ENCODE results near the gene CUEDC1. TPM values are rescaled to one million over a fixed set of nuclear protein-coding genes. Genes with fewer than 3 reads are reported as not detected.
A peak's percentile ranks its signal among the peaks of the same experiment; 100 is the strongest.
"Not testable (repeated sequence)": the region's sequence is repeated elsewhere in the genome, so short reads cannot be mapped to it uniquely, and the experiment has no call there.

Gene CUEDC1
- total RNA-seq, 1 donor from 2014 or later = 3.2 TPM

- DNase-seq (ENCODE audit: low read depth in 2 of 2) = peak in 1 of 2 donors; percentile 69
Measured at GRCh38 chr17:57985675-57985974, 30.4 kb upstream of the CUEDC1 start.

- no peak for DNase-seq (ENCODE audit: low read depth in 2 of 2)
Measured at GRCh38 chr17:57984936-57985674, 29.9 kb upstream of the CUEDC1 start.

GRCh38 chr17:57984261-57984890 lies 29.2 kb upstream of the CUEDC1 start:
- no peak for DNase-seq (ENCODE audit: low read depth in 2 of 2)

GRCh38 chr17:57983446-57983845 lies 28.2 kb upstream of the CUEDC1 start:
- DNase-seq (ENCODE audit: low read depth in 2 of 2) = no peak

- no peak for DNase-seq (ENCODE audit: low read depth in 2 of 2)
Measured at GRCh38 chr17:57982452-57983170, 27.4 kb upstream of the CUEDC1 start.

GRCh38 chr17:57980522-57980921 lies 25.3 kb upstream of the CUEDC1 start:
- no peak for DNase-seq (ENCODE audit: low read depth in 2 of 2)

GRCh38 chr17:57979076-57979475 lies 23.9 kb upstream of the CUEDC1 start:
- no peak for DNase-seq (ENCODE audit: low read depth in 2 of 2)

- no peak for DNase-seq (ENCODE audit: low read depth in 2 of 2)
Measured at GRCh38 chr17:57976594-57976993, 21.4 kb upstream of the CUEDC1 start.

GRCh38 chr17:57975044-57975443 lies 19.8 kb upstream of the CUEDC1 start:
- no peak for DNase-seq (ENCODE audit: low read depth in 2 of 2)

GRCh38 chr17:57974053-57974824 lies 19.0 kb upstream of the CUEDC1 start:
- DNase-seq (ENCODE audit: low read depth in 2 of 2) = not testable (repeated sequence)

- no peak for DNase-seq (ENCODE audit: low read depth in 2 of 2)
Measured at GRCh38 chr17:57972151-57972550, 16.9 kb upstream of the CUEDC1 start.

GRCh38 chr17:57971572-57971971 lies 16.4 kb upstream of the CUEDC1 start:
- DNase-seq (ENCODE audit: low read depth in 2 of 2) = no peak

GRCh38 chr17:57970710-57971109 lies 15.5 kb upstream of the CUEDC1 start:
- DNase-seq (ENCODE audit: low read depth in 2 of 2) = peak in 1 of 2 donors; percentile 73

- no peak for DNase-seq (ENCODE audit: low read depth in 2 of 2)
Measured at GRCh38 chr17:57968456-57968855, 13.2 kb upstream of the CUEDC1 start.

GRCh38 chr17:57966875-57967274 lies 11.7 kb upstream of the CUEDC1 start:
- DNase-seq (ENCODE audit: low read depth in 2 of 2) = no peak

- DNase-seq (ENCODE audit: low read depth in 2 of 2) = no peak
Measured at GRCh38 chr17:57966246-57966645, 11.0 kb upstream of the CUEDC1 start.

- DNase-seq (ENCODE audit: low read depth in 2 of 2) = no peak
Measured at GRCh38 chr17:57965521-57966160, 10.4 kb upstream of the CUEDC1 start.

- DNase-seq (ENCODE audit: low read depth in 2 of 2) = no peak
Measured at GRCh38 chr17:57963149-57963511, 7.9 kb upstream of the CUEDC1 start.

GRCh38 chr17:57962279-57963148 lies 7.3 kb upstream of the CUEDC1 start:
- DNase-seq (ENCODE audit: low read depth in 2 of 2) = no peak

GRCh38 chr17:57959929-57960328 lies 4.7 kb upstream of the CUEDC1 start:
- no peak for DNase-seq (ENCODE audit: low read depth in 2 of 2)

- not testable (repeated sequence) for DNase-seq (ENCODE audit: low read depth in 2 of 2)
Measured at GRCh38 chr17:57958391-57958790, 3.2 kb upstream of the CUEDC1 start.

Data from lung microvascular endothelial cell (primary cell).